GM12878 (cell line): ENCODE results near the gene ASB8.
A peak's percentile ranks its signal among the peaks of the same experiment; 100 is the strongest.

Experiments used
- EZH2 ChIP-seq: IDR thresholded peaks from 2 replicates; pipeline ENCODE4 v1.6.1; 2012; ENCODE audit warnings: low read depth, mild to moderate bottlenecking, control low read depth, inconsistent platforms, low read length, borderline replicate concordance; ENCODE audit not compliant: control insufficient read depth
- FOS ChIP-seq: IDR thresholded peaks from 3 replicates; pipeline ENCODE4 v1.6.1; 2011; ENCODE audit warnings: borderline replicate concordance; ENCODE audit not compliant: insufficient read length; ENCODE audit errors: extremely low read depth
- NFIC ChIP-seq: IDR thresholded peaks from 2 replicates; pipeline ENCODE4 v1.6.1; 2012; ENCODE audit warnings: low read depth, mild to moderate bottlenecking, inconsistent platforms, low read length, moderate library complexity
- POLR2A ChIP-seq: IDR thresholded peaks from 2 replicates; pipeline ENCODE4 v1.6.1; 2011; ENCODE audit warnings: low read depth, mild to moderate bottlenecking, low read length
- POLR2AphosphoS5 ChIP-seq: IDR thresholded peaks from 2 replicates; pipeline ENCODE4 v1.6.1; 2011; ENCODE audit warnings: mild to moderate bottlenecking, low read length, inconsistent platforms
- RAD21 ChIP-seq: IDR thresholded peaks from 2 replicates; pipeline ENCODE4 v1.6.1; 2011; ENCODE audit warnings: mild to moderate bottlenecking, low read depth, low read length, moderate library complexity; ENCODE audit not compliant: insufficient read depth
- TAF1 ChIP-seq: IDR thresholded peaks from 2 replicates; pipeline ENCODE4 v1.6.1; 2011; ENCODE audit warnings: mild to moderate bottlenecking, low read depth, low read length, borderline replicate concordance
- TCF12 ChIP-seq: IDR thresholded peaks from 2 replicates; pipeline ENCODE4 v1.6.1; 2011; ENCODE audit warnings: low read depth, mild to moderate bottlenecking, low read length
- TF ChIP-seq, protein P1 (sequence below), 3 experiments: IDR thresholded peaks in 2 of 3; conservative IDR thresholded peaks in 1 of 3; 2 replicates each; pipeline ENCODE4 v1.5.1; 2011; ENCODE audit warnings: low read depth in 3 of 3, low read length in 3 of 3, mild to moderate bottlenecking in 3 of 3, control low read depth in 2 of 3, moderate library complexity in 2 of 3, inconsistent platforms in 1 of 3, mixed read lengths in 1 of 3; ENCODE audit not compliant: control insufficient read depth in 2 of 3, insufficient read depth in 1 of 3; ENCODE audit errors: extremely low read depth in 1 of 3
- TF ChIP-seq, protein P2 (sequence below): IDR thresholded peaks from 2 replicates; pipeline ENCODE4 v1.6.1; 2011; ENCODE audit warnings: low read depth, mild to moderate bottlenecking, low read length, moderate library complexity, borderline replicate concordance; ENCODE audit errors: extremely low read depth

DNA sequence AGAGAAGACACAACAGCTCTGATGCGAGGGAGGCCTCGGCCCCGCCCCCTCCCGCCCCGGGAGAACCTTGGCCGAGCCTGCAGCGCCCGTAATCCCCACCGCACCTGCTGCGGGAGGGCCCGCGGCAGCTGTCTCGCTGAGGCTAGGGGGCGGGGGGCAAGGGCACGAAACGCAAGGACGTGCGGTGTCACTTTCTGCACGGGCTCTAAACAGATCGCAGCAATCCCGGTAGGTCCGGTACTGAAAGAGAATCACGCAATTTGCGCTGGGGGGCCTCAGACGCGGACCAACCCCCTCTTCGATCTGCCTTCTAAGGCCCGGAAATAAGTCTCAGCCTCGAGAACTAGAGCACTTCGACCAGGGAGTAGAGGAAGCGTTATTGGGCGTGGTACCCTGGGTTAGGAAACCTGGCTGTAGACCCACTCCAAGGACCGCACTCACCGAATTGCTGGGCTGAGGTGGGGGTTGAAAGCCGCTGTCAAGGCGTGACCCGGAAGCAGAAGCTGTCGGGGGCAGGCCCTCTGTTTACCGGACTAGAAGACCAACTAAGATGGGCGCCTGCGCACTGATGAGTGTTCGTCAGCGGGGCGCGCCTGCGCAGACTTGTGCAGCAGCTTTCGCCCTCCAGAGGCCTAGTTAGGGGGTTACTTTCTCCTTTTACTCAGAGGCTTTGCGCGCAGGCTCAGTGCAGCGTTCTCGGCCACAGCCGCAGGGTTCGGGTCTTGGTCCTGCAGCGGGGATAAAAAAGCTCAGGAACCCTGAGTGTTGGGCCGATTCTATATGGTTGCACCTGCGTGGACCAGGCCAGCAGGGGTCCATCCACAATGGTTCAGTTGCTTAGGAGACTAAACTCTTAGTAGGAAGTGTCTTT is at the start of gene ASB8:
- TF ChIP-seq NFIC (no peak), POLR2A (peak; percentile 82), TAF1 (peak; percentile 31; the same call in 1 of the 2 replicates), RAD21 (no peak), POLR2AphosphoS5 (peak; percentile 82), TCF12 (0 out of 2 replicates have a peak, but pooled peaks have one; percentile 50), FOS (no peak), EZH2 (no peak)
- TF ChIP-seq, protein P1, sequence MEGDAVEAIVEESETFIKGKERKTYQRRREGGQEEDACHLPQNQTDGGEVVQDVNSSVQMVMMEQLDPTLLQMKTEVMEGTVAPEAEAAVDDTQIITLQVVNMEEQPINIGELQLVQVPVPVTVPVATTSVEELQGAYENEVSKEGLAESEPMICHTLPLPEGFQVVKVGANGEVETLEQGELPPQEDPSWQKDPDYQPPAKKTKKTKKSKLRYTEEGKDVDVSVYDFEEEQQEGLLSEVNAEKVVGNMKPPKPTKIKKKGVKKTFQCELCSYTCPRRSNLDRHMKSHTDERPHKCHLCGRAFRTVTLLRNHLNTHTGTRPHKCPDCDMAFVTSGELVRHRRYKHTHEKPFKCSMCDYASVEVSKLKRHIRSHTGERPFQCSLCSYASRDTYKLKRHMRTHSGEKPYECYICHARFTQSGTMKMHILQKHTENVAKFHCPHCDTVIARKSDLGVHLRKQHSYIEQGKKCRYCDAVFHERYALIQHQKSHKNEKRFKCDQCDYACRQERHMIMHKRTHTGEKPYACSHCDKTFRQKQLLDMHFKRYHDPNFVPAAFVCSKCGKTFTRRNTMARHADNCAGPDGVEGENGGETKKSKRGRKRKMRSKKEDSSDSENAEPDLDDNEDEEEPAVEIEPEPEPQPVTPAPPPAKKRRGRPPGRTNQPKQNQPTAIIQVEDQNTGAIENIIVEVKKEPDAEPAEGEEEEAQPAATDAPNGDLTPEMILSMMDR (IDR thresholded peaks at IDR 0.05 in 2 of 3, conservative IDR thresholded peaks at IDR 0.05 in 1 of 3; ENCODE audit: control insufficient read depth in 2 of 3, extremely low read depth in 1 of 3, insufficient read depth in 1 of 3, low read depth in 3 of 3, low read length in 3 of 3) = peak; percentile 31 to 58 (median 58); a peak in 5 of 6 replicates
- TF ChIP-seq, protein P2, sequence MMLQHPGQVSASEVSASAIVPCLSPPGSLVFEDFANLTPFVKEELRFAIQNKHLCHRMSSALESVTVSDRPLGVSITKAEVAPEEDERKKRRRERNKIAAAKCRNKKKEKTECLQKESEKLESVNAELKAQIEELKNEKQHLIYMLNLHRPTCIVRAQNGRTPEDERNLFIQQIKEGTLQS = no peak
